ENCODE results near the gene AMOT. TPM values are rescaled to one million over a fixed set of nuclear protein-coding genes. Genes with fewer than 3 reads are reported as not detected.

Gene AMOT
- total and polyA plus RNA-seq, 2 of the 4 experiments (the other 2 are of a cell fraction): 4.7 to 9.1 TPM

DNA sequence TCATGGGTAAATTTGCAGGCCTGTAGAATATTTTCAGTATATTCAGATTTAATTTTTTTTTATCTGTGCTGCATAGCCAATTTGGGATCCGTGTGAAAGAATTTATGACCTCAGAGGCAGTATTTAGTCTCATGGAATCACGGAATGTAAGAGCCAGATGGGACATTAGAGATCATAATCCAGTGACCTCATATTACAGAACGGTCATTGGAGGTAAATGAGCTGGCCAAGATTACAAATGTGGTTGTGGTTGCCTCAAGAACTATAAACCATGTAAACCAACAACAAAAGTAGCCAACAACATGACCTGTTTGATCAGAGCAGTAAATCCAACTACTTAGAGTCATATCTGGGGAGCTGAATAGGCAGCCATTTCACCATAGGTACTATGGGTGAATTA is 71.6 kb downstream of the AMOT start:
- no peak overlapping the region for H3K14ac ChIP-seq (replicated peaks; ENCODE audit: low read depth, low read length)
- no peak overlapping the region for H3K4me3 ChIP-seq (ENCODE audit: insufficient read depth, low read depth, low read length)
- no peak overlapping the region for H2BK120ac ChIP-seq (ENCODE audit: low read depth, low read length)
- ChIA-PET POLR2A (ENCODE audit: unreplicated experiment) (no interaction called here), CTCF (no interaction called here)
- no peak overlapping the region for H2BK5ac ChIP-seq (ENCODE audit: low read depth, low read length, poor library complexity, severe bottlenecking)
- no TSS peak for BruUV-seq (replicated peaks)
- ATAC-seq (ENCODE audit: low read depth): no peak
- H3K9ac ChIP-seq (ENCODE audit: low read depth, low read length): no peak overlapping the region
- peak; percentile 43 for DNase-seq
- H3K36me3 ChIP-seq (ENCODE audit: control insufficient read depth, insufficient read depth, low read length): no peaks in the 10 kb centered on the region
- no peak overlapping the region for H2AK5ac ChIP-seq (ENCODE audit: low read depth, low read length)
- H3K56ac ChIP-seq (ENCODE audit: extremely low read depth, insufficient read depth, low read length): no peak overlapping the region
- H3K9me1 ChIP-seq (ENCODE audit: insufficient read depth, low read length): no peaks in the 10 kb centered on the region
- no peaks in the 10 kb centered on the region for H3K4me1 ChIP-seq (ENCODE audit: control insufficient read depth, insufficient read depth, low read length)
- H4K5ac ChIP-seq (ENCODE audit: low read depth, low read length): no peak overlapping the region
- WGBS, 2 experiments (ENCODE audit: extremely low coverage in 2 of 2, insufficient read length in 1 of 2): no CpG with 5 or more reads among the region's 3 CpGs
- no peaks in the 10 kb centered on the region for H3K79me1 ChIP-seq (ENCODE audit: low read depth in 1 of 2, low read length in 2 of 2)
- H3K23ac ChIP-seq (ENCODE audit: low read depth, low read length): no peak overlapping the region
- H3K27me3 ChIP-seq (ENCODE audit: control insufficient read depth, insufficient read depth, low read length): peaks cover 7% of the 10 kb centered on the region
- H4K91ac ChIP-seq (ENCODE audit: insufficient read depth, low read depth, low read length): no peak overlapping the region
- no peak overlapping the region for H3K27ac ChIP-seq (ENCODE audit: insufficient read depth, low read length)
- in situ Hi-C loops (cut with MboI; ENCODE audit: low sequenced_read_pairs): no loop called here
- H2AK9ac ChIP-seq (replicated peaks; ENCODE audit: low read depth, low read length, poor library complexity): no peak overlapping the region
- H2BK20ac ChIP-seq (ENCODE audit: low read depth, low read length): no peak overlapping the region
- intact Hi-C loops (cut with micrococcal nuclease): no loop called here
- H3K4me2 ChIP-seq (ENCODE audit: low read depth, low read length): no peak overlapping the region
- H2BK15ac ChIP-seq (ENCODE audit: low read depth, low read length): no peak overlapping the region
- no peak overlapping the region for H4K8ac ChIP-seq (ENCODE audit: low read depth in 2 of 2, low read length in 2 of 2)
- no peaks in the 10 kb centered on the region for H4K20me1 ChIP-seq (ENCODE audit: insufficient read depth, low read length)
- no peak overlapping the region for H3K4ac ChIP-seq (ENCODE audit: low read depth, low read length)
- no peaks in the 10 kb centered on the region for H3K9me3 ChIP-seq (ENCODE audit: control insufficient read depth, insufficient read depth, low read length)
- H2AFZ ChIP-seq (replicated peaks; ENCODE audit: low read length, poor library complexity): no peak overlapping the region
- dilution Hi-C loops (cut with HindIII; ENCODE audit: low sequenced_read_pairs, unreplicated experiment): no loop called here
- no peak overlapping the region for H3K18ac ChIP-seq (ENCODE audit: low read depth, low read length)
- TF ChIP-seq MAZ (IDR thresholded peaks at IDR 0.05; ENCODE audit: borderline replicate concordance, low read depth, low read length) (no peak), MXI1 (IDR thresholded peaks at IDR 0.05; ENCODE audit: borderline replicate concordance, low read depth, low read length) (no peak)
